GM12891 (cell line): Measurements from ENCODE around the gene RNF150.

ENCODE experiments used
- PAX5 ChIP-seq: IDR thresholded peaks from 2 replicates; pipeline ENCODE4 v1.6.1; 2011; ENCODE audit warnings: low read length, moderate library complexity, mild to moderate bottlenecking; ENCODE audit not compliant: insufficient read depth, severe bottlenecking
- POLR2A ChIP-seq: IDR thresholded peaks from 2 replicates; pipeline ENCODE4 v1.6.1; 2011; ENCODE audit warnings: low read depth, low read length, control low read depth
- POLR2AphosphoS5 ChIP-seq: IDR thresholded peaks from 2 replicates; pipeline ENCODE4 v1.6.1; 2011; ENCODE audit warnings: low read depth, low read length, control low read depth
- POU2F2 ChIP-seq: IDR thresholded peaks from 2 replicates; pipeline ENCODE4 v1.6.1; 2011; ENCODE audit warnings: low read depth, mild to moderate bottlenecking, control low read depth, low read length, moderate library complexity
- SPI1 ChIP-seq: IDR thresholded peaks from 2 replicates; pipeline ENCODE4 v1.6.1; 2011; ENCODE audit warnings: low read depth, low read length, control low read depth
- TAF1 ChIP-seq: IDR thresholded peaks from 2 replicates; pipeline ENCODE4 v1.6.1; 2011; ENCODE audit warnings: low read depth, low read length, control low read depth

DNA sequence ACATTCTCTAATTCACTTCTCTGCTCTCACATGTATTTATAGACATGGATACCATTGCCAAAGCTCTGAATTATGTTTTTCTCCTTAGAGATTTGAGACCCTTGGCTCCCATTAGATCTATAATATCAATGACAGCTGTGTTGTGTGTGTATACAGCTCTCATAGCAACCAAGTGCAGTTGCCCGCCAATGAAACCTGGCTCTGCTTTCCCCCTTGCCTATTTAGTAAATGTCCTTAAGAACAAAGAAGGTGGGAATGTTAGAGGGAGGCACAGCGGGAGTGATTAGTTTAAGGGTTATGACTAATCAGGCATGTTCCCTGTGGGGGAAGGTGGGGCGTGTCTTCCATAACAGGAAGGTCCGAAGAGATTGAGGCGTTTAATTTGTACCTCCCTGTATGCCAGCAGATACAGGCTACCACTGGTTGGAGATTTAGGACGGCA lies 276.6 kb downstream of the RNF150 start:
- TF ChIP-seq TAF1: no peak
- no peak for TF ChIP-seq POLR2AphosphoS5
- no peak for TF ChIP-seq PAX5
- no peak for TF ChIP-seq POLR2A
- no peak for TF ChIP-seq POU2F2
- no peak for TF ChIP-seq SPI1
